OCI-LY1 (cell line): ENCODE measurements around the gene RBP5.
A peak's percentile ranks its signal among the peaks of the same experiment; 100 is the strongest.

Experiments
- H2AFZ ChIP-seq: fragments of 200-600 bp; sonication (generic), shearing (Covaris generic); 2 replicates; pipeline ENCODE4 v1.6.0; 2014; ENCODE audit warnings: antibody characterized with exemption, mild to moderate bottlenecking, low read length
- H3F3A ChIP-seq: fragments of 200-600 bp; sonication (generic), shearing (Covaris generic); 2 replicates; pipeline ENCODE4 v1.6.0; 2014; ENCODE audit warnings: mild to moderate bottlenecking, antibody characterized with exemption, low read length, moderate library complexity; ENCODE audit not compliant: insufficient read depth
- H3K27ac ChIP-seq: fragments of 200-600 bp; sonication (generic); 2 replicates; pipeline ENCODE4 v1.5.1; 2014; ENCODE audit warnings: low read length, mixed run types, mild to moderate bottlenecking, low read depth; ENCODE audit not compliant: poor library complexity, severe bottlenecking
- H3K27me3 ChIP-seq: fragments of 200-600 bp; sonication (generic); 2 replicates; pipeline ENCODE4 v1.6.0; 2014; ENCODE audit warnings: antibody characterized with exemption, mild to moderate bottlenecking, low read length, moderate library complexity; ENCODE audit not compliant: insufficient read depth
- H3K36me3 ChIP-seq: fragments of 200-600 bp; sonication (generic); 2 replicates; pipeline ENCODE4 v1.6.1; 2014; ENCODE audit warnings: mild to moderate bottlenecking, antibody characterized with exemption, low read length, moderate library complexity, mixed read lengths; ENCODE audit not compliant: insufficient read depth
- H3K4me1 ChIP-seq: fragments of 200-600 bp; sonication (generic); 2 replicates; pipeline ENCODE4 v1.5.1; 2014; ENCODE audit warnings: mild to moderate bottlenecking, low read length, moderate library complexity; ENCODE audit not compliant: insufficient read depth, severe bottlenecking
- H3K4me2 ChIP-seq: fragments of 200-600 bp; sonication (generic), shearing (Covaris generic); 2 replicates; pipeline ENCODE4 v1.6.1; 2014; ENCODE audit warnings: low read length
- H3K4me3 ChIP-seq: fragments of 200-600 bp; sonication (generic); 2 replicates; pipeline ENCODE4 v1.5.1; 2014; ENCODE audit warnings: low read length, low read depth, mild to moderate bottlenecking, mixed read lengths; ENCODE audit not compliant: poor library complexity, severe bottlenecking
- H3K79me2 ChIP-seq: fragments of 200-600 bp; shearing (Covaris generic); 2 replicates; pipeline ENCODE4 v1.6.1; 2016; ENCODE audit warnings: mixed run types, low read length, mixed read lengths; ENCODE audit not compliant: insufficient read depth
- H3K9ac ChIP-seq: fragments of 200-600 bp; sonication (generic), shearing (Covaris generic); 2 replicates; pipeline ENCODE4 v1.6.1; 2014; ENCODE audit warnings: mild to moderate bottlenecking, low read length, mixed read lengths
- H3K9me2 ChIP-seq: fragments of 200-600 bp; sonication (generic), shearing (Covaris generic); 2 replicates; pipeline ENCODE4 v1.6.1; 2014; ENCODE audit warnings: low read depth, mild to moderate bottlenecking, low read length, mixed read lengths
- H3K9me3 ChIP-seq: fragments of 200-600 bp; shearing (Covaris generic); 2 replicates; pipeline ENCODE4 v1.6.1; 2014; ENCODE audit warnings: low read length, mixed read lengths
- H4K20me1 ChIP-seq: fragments of 200-600 bp; sonication (generic), shearing (Covaris generic); 2 replicates; pipeline ENCODE4 v1.6.0; 2016; ENCODE audit warnings: mild to moderate bottlenecking, low read length; ENCODE audit not compliant: insufficient read depth
- CTCF ChIP-seq: fragments of 200-600 bp; sonication (generic), shearing (Covaris generic); IDR thresholded peaks from 2 replicates; pipeline ENCODE4 v1.5.1; 2017; ENCODE audit warnings: mild to moderate bottlenecking, antibody characterized with exemption, low read length, moderate library complexity, mixed read lengths
- EZH2 ChIP-seq: fragments of 200-600 bp; sonication (generic), shearing (Covaris generic); IDR thresholded peaks from 2 replicates; pipeline ENCODE4 v1.8.0; 2017; ENCODE audit warnings: borderline replicate concordance, mixed run types, mild to moderate bottlenecking, antibody characterized with exemption, low read length, moderate library complexity, mixed read lengths

RBP5 gene

GRCh38 chr12:7146228-7146627 lies 17.5 kb upstream of the RBP5 start:
- Histone ChIP-seq H4K20me1 (no peaks in the 10 kb centered on the region), H3K36me3 (no peaks in the 10 kb centered on the region)

GRCh38 chr12:7145671-7146070 lies 17.0 kb upstream of the RBP5 start:
- H3K9me3 ChIP-seq: no peaks in the 10 kb centered on the region
- no peak overlapping the region for H3K4me2 ChIP-seq
- no peaks in the 10 kb centered on the region for H3F3A ChIP-seq
- no peak overlapping the region for H3K9ac ChIP-seq
- no peaks in the 10 kb centered on the region for H3K9me2 ChIP-seq
- no peak overlapping the region for H2AFZ ChIP-seq
- H3K27me3 ChIP-seq: no peaks in the 10 kb centered on the region
- H4K20me1 ChIP-seq: no peaks in the 10 kb centered on the region
- no peak for TF ChIP-seq EZH2
- no peak for TF ChIP-seq CTCF
- no peaks in the 10 kb centered on the region for H3K79me2 ChIP-seq
- no peak overlapping the region for H3K4me3 ChIP-seq
- no peak overlapping the region for H3K27ac ChIP-seq
- no peaks in the 10 kb centered on the region for H3K36me3 ChIP-seq
- no peaks in the 10 kb centered on the region for H3K4me1 ChIP-seq

More at GRCh38 chr12:7146228-7146627, 17.5 kb upstream of the RBP5 start:
- Histone ChIP-seq H3K9ac (no peak overlapping the region), H2AFZ (no peak overlapping the region), H3K27ac (no peak overlapping the region), H3K4me2 (no peak overlapping the region), H3K4me1 (no peaks in the 10 kb centered on the region), H3K4me3 (no peak overlapping the region), H3K79me2 (no peaks in the 10 kb centered on the region), H3K27me3 (no peaks in the 10 kb centered on the region), H3K9me2 (no peaks in the 10 kb centered on the region), H3K9me3 (no peaks in the 10 kb centered on the region), H3F3A (no peaks in the 10 kb centered on the region)
- no peak for TF ChIP-seq CTCF
- TF ChIP-seq EZH2: no peak

GRCh38 chr12:7144414-7145120 lies 15.9 kb upstream of the RBP5 start:
- no peaks in the 10 kb centered on the region for H4K20me1 ChIP-seq
- peak; percentile 60; the same call in 1 of the 2 replicates for TF ChIP-seq CTCF
- TF ChIP-seq EZH2: no peak
- no peaks in the 10 kb centered on the region for H3K79me2 ChIP-seq
- no peak overlapping the region for H3K4me3 ChIP-seq
- no peaks in the 10 kb centered on the region for H3K36me3 ChIP-seq
- no peaks in the 10 kb centered on the region for H3K27me3 ChIP-seq
- H2AFZ ChIP-seq: no peak overlapping the region
- H3K27ac ChIP-seq: no peak overlapping the region
- no peaks in the 10 kb centered on the region for H3K9me2 ChIP-seq
- no peaks in the 10 kb centered on the region for H3K9me3 ChIP-seq
- H3K4me1 ChIP-seq: no peaks in the 10 kb centered on the region
- no peak overlapping the region for H3K4me2 ChIP-seq
- H3K9ac ChIP-seq: no peak overlapping the region
- no peaks in the 10 kb centered on the region for H3F3A ChIP-seq
